Smooth muscle cell (in vitro differentiated cells): Measurements from ENCODE around the gene CLRN2. TPM values are rescaled to one million over a fixed set of nuclear protein-coding genes. Genes with fewer than 3 reads are reported as not detected.

Experiments
- DNase-seq: peaks from one replicate; lab custom pipeline; 2025; ENCODE audit not compliant: unreplicated experiment; lab: John Stamatoyannopoulos, UW
- H2AFZ ChIP-seq: fragments of 200-600 bp; sonication (generic); 2 replicates; pipeline ENCODE4 v1.6.0; 2016; ENCODE audit warnings: antibody characterized with exemption, low read depth, mild to moderate bottlenecking
- H3F3A ChIP-seq: fragments of 200-600 bp; sonication (generic); 2 replicates; pipeline ENCODE4 v1.6.0; 2017; ENCODE audit warnings: antibody characterized with exemption, low read depth
- H3K27ac ChIP-seq: fragments of 200-600 bp; sonication (generic); 2 replicates; pipeline ENCODE4 v1.5.1; 2016; ENCODE audit warnings: low read depth, mild to moderate bottlenecking
- H3K27me3 ChIP-seq: fragments of 200-600 bp; sonication (generic); 2 replicates; pipeline ENCODE4 v1.6.1; 2016; ENCODE audit warnings: low read depth, mild to moderate bottlenecking
- H3K36me3 ChIP-seq: fragments of 200-600 bp; sonication (generic); 2 replicates; pipeline ENCODE4 v1.5.1; 2016; ENCODE audit warnings: low read depth
- H3K4me1 ChIP-seq: fragments of 200-600 bp; sonication (generic); 2 replicates; pipeline ENCODE4 v1.5.1; 2016; ENCODE audit warnings: low read depth
- H3K4me2 ChIP-seq: fragments of 200-600 bp; sonication (generic); 2 replicates; pipeline ENCODE4 v1.6.0; 2016; ENCODE audit warnings: mild to moderate bottlenecking
- H3K4me3 ChIP-seq: fragments of 200-600 bp; sonication (generic); 2 replicates; pipeline ENCODE4 v1.5.1; 2016; ENCODE audit warnings: mild to moderate bottlenecking
- H3K79me2 ChIP-seq: fragments of 200-600 bp; sonication (generic); 2 replicates; pipeline ENCODE4 v1.6.0; 2016; ENCODE audit warnings: low read depth, mild to moderate bottlenecking
- H3K9ac ChIP-seq: fragments of 200-600 bp; sonication (generic); 2 replicates; pipeline ENCODE4 v1.6.0; 2016; ENCODE audit warnings: low read depth
- H3K9me3 ChIP-seq: fragments of 200-600 bp; sonication (generic); replicated peaks from 2 replicates; pipeline ENCODE4 v1.5.1; 2016; ENCODE audit warnings: low read depth
- H4K20me1 ChIP-seq: fragments of 200-600 bp; sonication (generic); 2 replicates; pipeline ENCODE4 v1.6.0; 2016; ENCODE audit warnings: low read depth
- WGBS: methylation state at CpG from one replicate; pipeline ENCODE4 v1.1.7; 2016; ENCODE audit warnings: low lambda C conversion rate; 5-methylcytosine and 5-hydroxymethylcytosine counted together
- polyA plus RNA-seq: library from polyadenylated mRNA; unstranded; fragments of >200 nt; fragmentation: Nextera tagmentation; extraction: Ambion mirVana; gene quantifications from 2 replicates; pipeline ENCODE4 v1.2.1, GENCODE V29; 2016
- total RNA-seq: library from RNA; depleted of rRNA; stranded (reverse); fragments of >200 nt; gene quantifications from 2 replicates; pipeline ENCODE4 v1.2.3, GENCODE V29; 2014
- TF ChIP-seq, protein P1 (sequence below): fragments of 200-600 bp; sonication (generic); IDR thresholded peaks from 2 replicates; pipeline ENCODE4 v1.5.1; 2017; ENCODE audit warnings: borderline replicate concordance, mild to moderate bottlenecking, antibody characterized with exemption; ENCODE audit not compliant: insufficient read depth, poor library complexity, severe bottlenecking

The CLRN2 gene
- total and polyA plus RNA-seq, 2 experiments from 2014 or later, result not detected

- Histone ChIP-seq H3K4me1 (no peaks in the 10 kb centered on the region), H3K27me3 (peaks cover 9% of the 10 kb centered on the region), H3K79me2 (no peaks in the 10 kb centered on the region), H3K36me3 (no peaks in the 10 kb centered on the region), H2AFZ (no peak overlapping the region), H3K4me2 (no peak overlapping the region), H3F3A (no peaks in the 10 kb centered on the region), H3K4me3 (no peak overlapping the region), H3K9me3 (no peaks in the 10 kb centered on the region), H3K27ac (no peak overlapping the region), H3K9ac (no peak overlapping the region), H4K20me1 (no peaks in the 10 kb centered on the region)
- no peak for DNase-seq
- 91% methylated on average over 6 of the region's 6 CpGs for WGBS
- TF ChIP-seq, protein P1, sequence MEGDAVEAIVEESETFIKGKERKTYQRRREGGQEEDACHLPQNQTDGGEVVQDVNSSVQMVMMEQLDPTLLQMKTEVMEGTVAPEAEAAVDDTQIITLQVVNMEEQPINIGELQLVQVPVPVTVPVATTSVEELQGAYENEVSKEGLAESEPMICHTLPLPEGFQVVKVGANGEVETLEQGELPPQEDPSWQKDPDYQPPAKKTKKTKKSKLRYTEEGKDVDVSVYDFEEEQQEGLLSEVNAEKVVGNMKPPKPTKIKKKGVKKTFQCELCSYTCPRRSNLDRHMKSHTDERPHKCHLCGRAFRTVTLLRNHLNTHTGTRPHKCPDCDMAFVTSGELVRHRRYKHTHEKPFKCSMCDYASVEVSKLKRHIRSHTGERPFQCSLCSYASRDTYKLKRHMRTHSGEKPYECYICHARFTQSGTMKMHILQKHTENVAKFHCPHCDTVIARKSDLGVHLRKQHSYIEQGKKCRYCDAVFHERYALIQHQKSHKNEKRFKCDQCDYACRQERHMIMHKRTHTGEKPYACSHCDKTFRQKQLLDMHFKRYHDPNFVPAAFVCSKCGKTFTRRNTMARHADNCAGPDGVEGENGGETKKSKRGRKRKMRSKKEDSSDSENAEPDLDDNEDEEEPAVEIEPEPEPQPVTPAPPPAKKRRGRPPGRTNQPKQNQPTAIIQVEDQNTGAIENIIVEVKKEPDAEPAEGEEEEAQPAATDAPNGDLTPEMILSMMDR, result no peak
Measured at GRCh38 chr4:17560065-17560673, 45.2 kb downstream of the CLRN2 start.

DNA sequence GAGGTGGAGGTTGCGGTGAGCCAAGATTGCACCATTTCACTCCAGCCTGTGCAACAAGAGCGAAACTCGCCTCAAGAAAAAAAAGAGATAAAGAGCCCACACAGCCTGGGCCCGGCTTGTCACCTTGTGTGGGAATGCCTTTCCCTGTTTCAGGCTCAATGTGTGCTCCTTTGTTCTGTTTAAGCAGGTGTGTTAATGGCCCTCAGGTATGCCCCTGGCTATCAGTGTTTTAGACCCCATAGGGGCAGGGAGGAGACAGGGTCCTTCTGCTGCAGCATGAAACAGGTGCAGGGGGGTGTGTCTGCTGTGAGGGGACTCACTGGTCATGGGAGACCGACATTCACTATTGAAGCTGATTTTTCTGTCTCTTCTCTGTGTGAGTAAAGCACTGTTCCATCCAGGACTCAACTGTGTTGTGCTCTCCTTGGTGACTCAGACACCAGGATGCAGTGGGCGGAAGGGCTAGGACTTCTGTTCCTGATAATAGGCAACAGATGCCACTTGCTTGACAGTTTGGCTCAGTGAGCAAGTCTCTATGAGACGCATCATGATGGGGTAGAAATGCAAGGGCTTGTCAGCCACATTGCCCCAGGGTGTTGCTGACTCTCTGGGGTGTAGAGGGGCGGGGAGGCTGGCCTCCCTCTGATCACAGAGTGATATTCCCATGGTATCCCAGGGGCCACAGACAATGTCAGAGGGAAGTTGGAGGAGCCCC lies 46.4 kb downstream of the CLRN2 start:
- H3K4me3 ChIP-seq, result no peak overlapping the region
- H3K79me2 ChIP-seq, result no peaks in the 10 kb centered on the region
- H2AFZ ChIP-seq, result no peak overlapping the region
- no peaks in the 10 kb centered on the region for H3F3A ChIP-seq
- H3K27ac ChIP-seq, result no peak overlapping the region
- H3K4me1 ChIP-seq, result no peaks in the 10 kb centered on the region
- TF ChIP-seq, protein P1, result no peak
- H3K27me3 ChIP-seq, result no peaks in the 10 kb centered on the region
- no peaks in the 10 kb centered on the region for H3K36me3 ChIP-seq
- no peaks in the 10 kb centered on the region for H3K9me3 ChIP-seq
- H4K20me1 ChIP-seq, result no peaks in the 10 kb centered on the region
- H3K9ac ChIP-seq, result no peak overlapping the region
- no peak overlapping the region for H3K4me2 ChIP-seq
- DNase-seq, result no peak
- WGBS, result 54% methylated on average over 8 of the region's 8 CpGs

- Histone ChIP-seq H3K4me3 (no peak overlapping the region), H3K4me2 (no peak overlapping the region)
- no peak for DNase-seq
Measured at GRCh38 chr4:17562157-17562556, 47.2 kb downstream of the CLRN2 start.

More at GRCh38 chr4:17562157-17562556, 47.2 kb downstream of the CLRN2 start:
- Histone ChIP-seq H3K9me3 (no peaks in the 10 kb centered on the region), H3F3A (no peaks in the 10 kb centered on the region), H3K9ac (no peak overlapping the region), H3K36me3 (no peaks in the 10 kb centered on the region), H3K27me3 (no peaks in the 10 kb centered on the region), H2AFZ (no peak overlapping the region), H3K27ac (no peak overlapping the region), H4K20me1 (no peaks in the 10 kb centered on the region), H3K79me2 (no peaks in the 10 kb centered on the region), H3K4me1 (no peaks in the 10 kb centered on the region)
- TF ChIP-seq, protein P1, result no peak
- WGBS, result 81% methylated on average over 1 of the region's 1 CpG
